Mucosa of descending colon (tissue), 3 donors: Measurements from ENCODE around the gene SULT1A2. TPM values are rescaled to one million over a fixed set of nuclear protein-coding genes. Genes with fewer than 3 reads are reported as not detected.

ENCODE experiments used
- ATAC-seq: fragments of 200-7000 bp; cut with Tn5 transposase; one replicate; pipeline ENCODE4 v1.9.1; 2020; ENCODE audit warnings: mild to moderate bottlenecking, moderate library complexity
- DNase-seq, 3 donors: peaks; one replicate each; pipeline ENCODE4 v3.0.0-alpha.2; 2020
- H3K36me3 ChIP-seq: fragments of 200-600 bp; one replicate; pipeline ENCODE4 v1.8.0; 2021; ENCODE audit warnings: low read depth, mild to moderate bottlenecking
- H3K4me1 ChIP-seq: fragments of 200-600 bp; one replicate; pipeline ENCODE4 v1.8.0; 2021; ENCODE audit warnings: low read depth, mild to moderate bottlenecking
- H3K4me3 ChIP-seq: fragments of 200-600 bp; one replicate; pipeline ENCODE4 v1.8.0; 2021; ENCODE audit warnings: mild to moderate bottlenecking
- H3K9me3 ChIP-seq: fragments of 200-600 bp; one replicate; pipeline ENCODE4 v1.8.0; 2021; ENCODE audit warnings: mild to moderate bottlenecking
- CTCF ChIP-seq: fragments of 200-600 bp; IDR thresholded peaks from one replicate; pipeline ENCODE4 v1.8.0; 2022; ENCODE audit warnings: antibody characterized with exemption, mild to moderate bottlenecking
- intact Hi-C, 2 donors: fragments of 100-400 bp; cut with DNase I in 1 of 2; cut with micrococcal nuclease in 1 of 2; formaldehyde crosslinking; loops; one replicate each; pipeline versions ENCODE4 v1.11.0 to v1.11.1; 2022; cut with DNase I, micrococcal nuclease
- total RNA-seq, 3 donors: library from RNA; stranded (reverse); fragmentation: NEBNext Ultra II Directional in 2 of 3; extraction: Animal tissue kit (Norgen Biotek cat#: 25700) in 2 of 3; gene quantifications; one replicate each; pipeline versions ENCODE4 v1.2.1 to v1.2.4, GENCODE V29; 2021 to 2023
- donor health status: DM: no; HTN: no; CAD: no; lungs with moderate emphysema.
- donor health status: DM: no; HTN: no; CAD: no.
- donor health status: DM: no; HTN: yes; CAD: no.

Gene SULT1A2
- total RNA-seq, 3 donors from 2014 or later, result 17.2 to 46.8 (median 44.3) TPM

- TF ChIP-seq CTCF, result no peak
- Histone ChIP-seq H3K4me3 (no peak overlapping the region), H3K36me3 (no peaks in the 10 kb centered on the region), H3K9me3 (peaks cover 9% of the 10 kb centered on the region), H3K4me1 (no peaks in the 10 kb centered on the region)
- no peak for DNase-seq
- no peak for ATAC-seq
- intact Hi-C loops, result no loop called here
Measured at GRCh38 chr16:28563218-28563617, 33.6 kb downstream of the SULT1A2 start.

GRCh38 chr16:28562199-28562598 lies 34.7 kb downstream of the SULT1A2 start:
- Histone ChIP-seq H3K4me3 (no peak overlapping the region), H3K9me3 (peaks cover 6% of the 10 kb centered on the region), H3K4me1 (no peaks in the 10 kb centered on the region), H3K36me3 (no peaks in the 10 kb centered on the region)
- TF ChIP-seq CTCF, result no peak
- intact Hi-C loops, result no loop called here
- ATAC-seq (no peak), DNase-seq (no peak)

- no peak for TF ChIP-seq CTCF
- Histone ChIP-seq H3K4me1 (peaks cover 3% of the 10 kb centered on the region), H3K4me3 (no peak overlapping the region), H3K9me3 (peaks cover under 1% of the 10 kb centered on the region), H3K36me3 (no peaks in the 10 kb centered on the region)
- intact Hi-C loops, result no loop called here
- ATAC-seq, result no peak
- no peak for DNase-seq
Measured at GRCh38 chr16:28561557-28562187, 35.2 kb downstream of the SULT1A2 start.

GRCh38 chr16:28558456-28558855 lies 38.4 kb downstream of the SULT1A2 start:
- no peaks in the 10 kb centered on the region for H3K36me3 ChIP-seq
- H3K4me3 ChIP-seq, result no peak overlapping the region
- no peak for TF ChIP-seq CTCF
- intact Hi-C loops, result no loop called here
- no peaks in the 10 kb centered on the region for H3K9me3 ChIP-seq
- DNase-seq, result no peak
- peaks cover 20% of the 10 kb centered on the region for H3K4me1 ChIP-seq
- ATAC-seq, result no peak

- no peak for TF ChIP-seq CTCF
- Histone ChIP-seq H3K9me3 (no peaks in the 10 kb centered on the region), H3K4me1 (peaks cover 22% of the 10 kb centered on the region), H3K4me3 (no peak overlapping the region), H3K36me3 (no peaks in the 10 kb centered on the region)
- intact Hi-C loops, result no loop called here
- no peak for ATAC-seq
- DNase-seq, result no peak
Measured at GRCh38 chr16:28556914-28557320, 39.9 kb downstream of the SULT1A2 start.

GRCh38 chr16:28555561-28555960 lies 41.3 kb downstream of the SULT1A2 start:
- DNase-seq (no peak), ATAC-seq (no peak)
- intact Hi-C loops, result no loop called here
- TF ChIP-seq CTCF, result no peak
- H3K4me1 ChIP-seq, result peaks cover 22% of the 10 kb centered on the region
- no peak overlapping the region for H3K4me3 ChIP-seq
- no peaks in the 10 kb centered on the region for H3K36me3 ChIP-seq
- no peaks in the 10 kb centered on the region for H3K9me3 ChIP-seq
